ENCODE data around the gene ADGRL1. TPM values are rescaled to one million over a fixed set of nuclear protein-coding genes. Genes with fewer than 3 reads are reported as not detected.

Gene ADGRL1
- total RNA-seq, 2 experiments from 2014 or later, result 2.6 to 8.2 TPM

DNA sequence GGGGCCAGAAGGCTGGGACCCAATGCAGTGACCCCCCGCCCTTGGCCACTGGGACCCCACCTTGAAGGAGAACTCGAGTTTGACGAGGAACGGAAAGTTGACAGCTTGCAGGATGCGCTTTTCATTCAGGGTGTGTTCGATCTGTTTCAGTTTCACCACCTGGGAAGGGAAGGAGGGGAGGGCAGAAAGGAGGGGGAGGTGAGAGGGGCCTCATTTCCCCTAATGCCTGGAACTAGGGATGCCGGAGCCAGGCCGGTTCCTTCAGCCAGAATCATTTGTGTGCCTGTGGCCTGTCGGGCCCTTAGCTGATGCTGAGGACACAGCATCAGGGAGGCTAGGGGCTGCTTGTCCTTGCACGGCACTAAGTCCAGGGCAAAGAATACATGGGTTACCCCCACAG is 103.2 kb downstream of the ADGRL1 start:
- Histone ChIP-seq H3K9me2 (ENCODE audit: insufficient read depth, low read length) (no peaks in the 10 kb centered on the region), H3K4me3 (ENCODE audit: low read depth, low read length, poor library complexity, severe bottlenecking) (no peak overlapping the region), H2AFZ (ENCODE audit: low read length) (no peak overlapping the region), H4K20me1 (ENCODE audit: insufficient read depth, low read length) (no peaks in the 10 kb centered on the region), H3K27ac (ENCODE audit: low read depth, low read length, poor library complexity, severe bottlenecking) (no peak overlapping the region), H3K79me2 (ENCODE audit: insufficient read depth, low read depth, low read length) (no peaks in the 10 kb centered on the region), H3K9me3 (ENCODE audit: low read length) (no peaks in the 10 kb centered on the region), H3K4me2 (ENCODE audit: low read length) (no peak overlapping the region), H3K4me1 (ENCODE audit: insufficient read depth, low read length, poor library complexity, severe bottlenecking) (no peaks in the 10 kb centered on the region), H3K36me3 (ENCODE audit: insufficient read depth, low read length) (peaks cover 11% of the 10 kb centered on the region)
- TF ChIP-seq EZH2phosphoT487 (IDR thresholded peaks at IDR 0.05; ENCODE audit: borderline replicate concordance, low read depth, low read length), result no peak
- TF ChIP-seq, protein P1, sequence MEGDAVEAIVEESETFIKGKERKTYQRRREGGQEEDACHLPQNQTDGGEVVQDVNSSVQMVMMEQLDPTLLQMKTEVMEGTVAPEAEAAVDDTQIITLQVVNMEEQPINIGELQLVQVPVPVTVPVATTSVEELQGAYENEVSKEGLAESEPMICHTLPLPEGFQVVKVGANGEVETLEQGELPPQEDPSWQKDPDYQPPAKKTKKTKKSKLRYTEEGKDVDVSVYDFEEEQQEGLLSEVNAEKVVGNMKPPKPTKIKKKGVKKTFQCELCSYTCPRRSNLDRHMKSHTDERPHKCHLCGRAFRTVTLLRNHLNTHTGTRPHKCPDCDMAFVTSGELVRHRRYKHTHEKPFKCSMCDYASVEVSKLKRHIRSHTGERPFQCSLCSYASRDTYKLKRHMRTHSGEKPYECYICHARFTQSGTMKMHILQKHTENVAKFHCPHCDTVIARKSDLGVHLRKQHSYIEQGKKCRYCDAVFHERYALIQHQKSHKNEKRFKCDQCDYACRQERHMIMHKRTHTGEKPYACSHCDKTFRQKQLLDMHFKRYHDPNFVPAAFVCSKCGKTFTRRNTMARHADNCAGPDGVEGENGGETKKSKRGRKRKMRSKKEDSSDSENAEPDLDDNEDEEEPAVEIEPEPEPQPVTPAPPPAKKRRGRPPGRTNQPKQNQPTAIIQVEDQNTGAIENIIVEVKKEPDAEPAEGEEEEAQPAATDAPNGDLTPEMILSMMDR (conservative IDR thresholded peaks at IDR 0.05; ENCODE audit: low read length), result no peak
- intact Hi-C loops (cut with micrococcal nuclease; ENCODE audit: unreplicated experiment), result no loop called here
- DNase-seq (ENCODE audit: low spot score), result no peak
- no TSS peak for BruUV-seq (replicated peaks)
- CTCF ChIA-PET (ENCODE audit: unreplicated experiment), result no interaction called here
- POLR2A ChIA-PET, result no interaction called here

DNA sequence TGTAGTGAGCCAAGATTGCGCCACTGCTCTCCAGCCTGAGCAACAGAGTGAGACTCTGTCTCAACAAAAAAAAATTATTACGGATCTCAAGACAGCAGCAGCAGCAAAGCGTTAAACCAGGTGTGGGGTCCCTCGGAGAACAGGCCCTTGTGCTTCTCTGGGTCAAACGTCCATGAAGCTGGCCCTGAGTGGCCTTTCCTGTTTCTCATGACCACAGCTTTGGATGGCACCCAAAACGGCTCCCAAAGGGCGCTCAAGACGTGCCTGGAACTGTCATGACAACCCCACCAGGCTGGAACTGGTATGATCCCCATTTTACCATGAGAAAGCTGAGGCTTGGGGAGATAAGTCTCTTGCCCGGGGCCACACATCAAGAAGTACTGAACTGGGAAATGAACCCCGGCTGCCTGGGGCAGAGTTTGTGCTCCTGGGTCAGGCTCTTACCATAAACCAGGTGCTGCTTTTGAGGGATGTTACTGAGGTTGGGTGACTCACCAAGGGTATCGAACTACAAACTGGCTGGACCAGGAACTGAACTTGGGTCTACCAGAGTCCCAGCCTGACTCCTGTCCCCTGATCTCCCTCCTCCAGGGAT is 103.8 kb downstream of the ADGRL1 start:
- no TSS peak for BruUV-seq (replicated peaks)
- Histone ChIP-seq H3K27ac (ENCODE audit: low read depth, low read length, poor library complexity, severe bottlenecking) (no peak overlapping the region), H4K20me1 (ENCODE audit: insufficient read depth, low read length) (no peaks in the 10 kb centered on the region), H3K4me2 (ENCODE audit: low read length) (no peak overlapping the region), H3K79me2 (ENCODE audit: insufficient read depth, low read depth, low read length) (no peaks in the 10 kb centered on the region), H2AFZ (ENCODE audit: low read length) (no peak overlapping the region), H3K36me3 (ENCODE audit: insufficient read depth, low read length) (peaks cover 16% of the 10 kb centered on the region), H3K9me3 (ENCODE audit: low read length) (no peaks in the 10 kb centered on the region), H3K4me3 (ENCODE audit: low read depth, low read length, poor library complexity, severe bottlenecking) (no peak overlapping the region), H3K9me2 (ENCODE audit: insufficient read depth, low read length) (no peaks in the 10 kb centered on the region), H3K4me1 (ENCODE audit: insufficient read depth, low read length, poor library complexity, severe bottlenecking) (no peaks in the 10 kb centered on the region)
- TF ChIP-seq EZH2phosphoT487 (IDR thresholded peaks at IDR 0.05; ENCODE audit: borderline replicate concordance, low read depth, low read length), result no peak
- TF ChIP-seq, protein P1 (conservative IDR thresholded peaks at IDR 0.05; ENCODE audit: low read length), result no peak
- ChIA-PET CTCF (ENCODE audit: unreplicated experiment) (interaction anchor here (0.6 kb wide), 1 partner anchor 13 kb away, joined by 3 read pairs; no protein-coding TSS in a partner anchor), POLR2A (no interaction called here)
- intact Hi-C loops (cut with micrococcal nuclease; ENCODE audit: unreplicated experiment), result no loop called here
- no peak for DNase-seq (ENCODE audit: low spot score)

DNA sequence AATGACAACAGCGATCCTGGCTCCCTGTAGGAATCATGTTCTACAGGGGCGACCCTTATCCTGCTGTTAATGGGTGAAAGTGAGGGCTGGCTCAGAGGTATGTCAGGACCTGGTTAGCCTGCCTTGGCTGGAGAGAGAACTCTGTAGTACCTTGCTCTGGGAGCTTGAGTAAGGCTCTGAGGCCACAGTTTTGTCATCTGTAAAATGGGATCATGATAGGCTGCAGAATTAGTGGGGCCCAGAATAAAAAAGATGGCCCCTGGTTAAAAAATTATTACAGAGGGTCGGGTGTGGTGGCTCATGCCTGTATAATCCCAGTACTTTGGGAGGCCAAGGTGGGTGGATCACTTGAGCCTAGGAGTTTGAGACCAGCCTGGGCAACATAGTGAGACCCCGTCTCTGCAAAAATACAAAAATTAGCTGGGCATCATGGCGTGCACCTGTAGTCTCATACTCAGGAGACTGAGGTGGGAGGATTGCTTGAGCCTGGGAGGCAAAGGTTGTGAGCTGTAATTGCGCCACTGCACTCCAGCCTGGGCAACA is 104.9 kb downstream of the ADGRL1 start:
- H3K27ac ChIP-seq (ENCODE audit: low read depth, low read length, poor library complexity, severe bottlenecking), result no peak overlapping the region
- intact Hi-C loops (cut with micrococcal nuclease; ENCODE audit: unreplicated experiment), result no loop called here
- BruUV-seq (replicated peaks), result no TSS peak

More for the DNA sequence above, 104.9 kb downstream of the ADGRL1 start:
- Histone ChIP-seq H2AFZ (ENCODE audit: low read length) (no peak overlapping the region), H3K36me3 (ENCODE audit: insufficient read depth, low read length) (peaks cover 16% of the 10 kb centered on the region), H3K4me1 (ENCODE audit: insufficient read depth, low read length, poor library complexity, severe bottlenecking) (no peaks in the 10 kb centered on the region), H3K9me2 (ENCODE audit: insufficient read depth, low read length) (no peaks in the 10 kb centered on the region), H4K20me1 (ENCODE audit: insufficient read depth, low read length) (no peaks in the 10 kb centered on the region), H3K9me3 (ENCODE audit: low read length) (no peaks in the 10 kb centered on the region), H3K79me2 (ENCODE audit: insufficient read depth, low read depth, low read length) (no peaks in the 10 kb centered on the region), H3K4me2 (ENCODE audit: low read length) (no peak overlapping the region), H3K4me3 (ENCODE audit: low read depth, low read length, poor library complexity, severe bottlenecking) (no peak overlapping the region)
- no peak for DNase-seq (ENCODE audit: low spot score)
- CTCF ChIA-PET (ENCODE audit: unreplicated experiment), result no interaction called here
- TF ChIP-seq, protein P1 (conservative IDR thresholded peaks at IDR 0.05; ENCODE audit: low read length), result no peak
- no peak for TF ChIP-seq EZH2phosphoT487 (IDR thresholded peaks at IDR 0.05; ENCODE audit: borderline replicate concordance, low read depth, low read length)
- POLR2A ChIA-PET, result no interaction called here

All from OCI-LY7 (cell line).